Endothelial cell of umbilical vein (primary cell): Measurements from ENCODE around the gene EPB41L3. TPM values are rescaled to one million over a fixed set of nuclear protein-coding genes. Genes with fewer than 3 reads are reported as not detected.

Experiments
- BruUV-seq: library from RNA; stranded (reverse); fragments of 400-500 nt; replicated peaks from 2 replicates; lab custom pipeline; 2021; lab: Mats Ljungman, UMichigan
- CTCF ChIA-PET: fragments of 300-600, 350-600 bp; sonication (Branson Sonifier 250); formaldehyde crosslinking; loops from one replicate; lab custom pipeline; 2021; ENCODE audit warnings: antibody characterized with exemption, inconsistent platforms; lab: Charles Lee
- POLR2A ChIA-PET: fragments of 300-600, 350-600 bp; sonication (Branson Sonifier 250); formaldehyde crosslinking; loops from one replicate; lab custom pipeline; 2021; ENCODE audit warnings: antibody characterized with exemption, inconsistent platforms; lab: Charles Lee
- DNase-seq: peaks from one replicate; pipeline ENCODE4 v3.0.0-alpha.2; 2011; ENCODE audit warnings: low read depth, low spot score
- FAIRE-seq: peaks from 2 replicates; lab custom pipeline; 2011; peaks lifted over from hg19 to GRCh38; lab: Jason Lieb, UNC
- H2AFZ ChIP-seq: 2 replicates; pipeline ENCODE4 v1.6.0; 2012; ENCODE audit warnings: low read depth, low read length, control low read depth, inconsistent platforms
- H3K27ac ChIP-seq: 2 replicates; pipeline ENCODE4 v1.5.1; 2011; ENCODE audit warnings: low read depth, mild to moderate bottlenecking, control low read depth, low read length, moderate library complexity; ENCODE audit not compliant: insufficient read depth
- H3K27me3 ChIP-seq, 2 experiments: 2 replicates each; pipeline versions ENCODE4 v1.6.0 to v1.6.1; 2011; ENCODE audit warnings: low read length in 2 of 2, mixed read lengths in 1 of 2; ENCODE audit not compliant: control insufficient read depth in 2 of 2, insufficient read depth in 2 of 2
- H3K36me3 ChIP-seq, 2 experiments: 2 replicates in 1 of 2; 3 replicates in 1 of 2; pipeline ENCODE4 v1.5.1; 2011; ENCODE audit warnings: low read length in 2 of 2, mild to moderate bottlenecking in 1 of 2, moderate library complexity in 1 of 2; ENCODE audit not compliant: control insufficient read depth in 2 of 2, insufficient read depth in 2 of 2; ENCODE audit errors: extremely low read depth in 1 of 2
- H3K4me1 ChIP-seq: 3 replicates; pipeline ENCODE4 v1.5.1; 2011; ENCODE audit warnings: mild to moderate bottlenecking, low read length; ENCODE audit not compliant: control insufficient read depth, insufficient read depth; ENCODE audit errors: extremely low read depth
- H3K4me2 ChIP-seq: 2 replicates; pipeline ENCODE4 v1.6.1; 2011; ENCODE audit warnings: low read length, control low read depth, mixed read lengths; ENCODE audit not compliant: insufficient read depth
- H3K4me3 ChIP-seq, 3 experiments: fragments of 200-600 bp in 1 of 3; sonication (generic), shearing (Covaris generic) in 1 of 3; replicated peaks in 1 of 3; 2 replicates each; pipeline ENCODE4 v1.5.1; 2011 to 2016; ENCODE audit warnings: control low read depth in 3 of 3, low read length in 3 of 3, mild to moderate bottlenecking in 2 of 3, inconsistent platforms in 1 of 3, low read depth in 1 of 3, moderate library complexity in 1 of 3; ENCODE audit not compliant: insufficient read depth in 1 of 3
- H3K79me2 ChIP-seq: 2 replicates; pipeline ENCODE4 v1.6.0; 2012; ENCODE audit warnings: low read length, inconsistent platforms; ENCODE audit not compliant: control insufficient read depth, insufficient read depth
- H3K9ac ChIP-seq: replicated peaks from 2 replicates; pipeline ENCODE3; 2011; ENCODE audit warnings: low read length, control low read depth; ENCODE audit not compliant: insufficient read depth; ENCODE audit errors: extremely low read depth
- H3K9me1 ChIP-seq: replicated peaks from 3 replicates; pipeline ENCODE4 v1.6.0; 2011; ENCODE audit warnings: mild to moderate bottlenecking, low read length; ENCODE audit not compliant: control insufficient read depth, insufficient read depth; ENCODE audit errors: extremely low read depth
- H3K9me3 ChIP-seq: replicated peaks from 2 replicates; pipeline ENCODE4 v1.5.1; 2012; ENCODE audit warnings: low read length, inconsistent platforms; ENCODE audit not compliant: control insufficient read depth, insufficient read depth
- H4K20me1 ChIP-seq: replicated peaks from 2 replicates; pipeline ENCODE3; 2011; ENCODE audit warnings: mild to moderate bottlenecking, low read length; ENCODE audit not compliant: control insufficient read depth, insufficient read depth; ENCODE audit errors: extremely low read depth
- EZH2 ChIP-seq: IDR thresholded peaks from 2 replicates; pipeline ENCODE4 v1.6.1; 2012; ENCODE audit warnings: borderline replicate concordance, low read depth, mild to moderate bottlenecking, moderate library complexity, low read length, inconsistent platforms; ENCODE audit not compliant: severe bottlenecking
- FOS ChIP-seq: IDR thresholded peaks from 2 replicates; pipeline ENCODE4 v1.6.1; 2011; ENCODE audit warnings: mild to moderate bottlenecking, low read length, moderate library complexity, borderline replicate concordance; ENCODE audit not compliant: insufficient read depth
- GATA2 ChIP-seq: IDR thresholded peaks from 2 replicates; pipeline ENCODE4 v1.7.0; 2011; ENCODE audit warnings: low read depth, mild to moderate bottlenecking, moderate library complexity, mixed read lengths, low read length; ENCODE audit not compliant: insufficient read length, insufficient read depth
- JUN ChIP-seq: IDR thresholded peaks from 2 replicates; pipeline ENCODE4 v1.6.1; 2011; ENCODE audit warnings: borderline replicate concordance, low read depth; ENCODE audit not compliant: insufficient read length, insufficient read depth
- MYC ChIP-seq: IDR thresholded peaks from one replicate; pipeline ENCODE4 v1.6.1; 2011; ENCODE audit warnings: mild to moderate bottlenecking, low read depth, low read length
- POLR2A ChIP-seq: IDR thresholded peaks from 2 replicates; pipeline ENCODE4 v1.6.1; 2012; ENCODE audit warnings: low read depth, mild to moderate bottlenecking, control low read depth, low read length
- POLR2AphosphoS5 ChIP-seq: IDR thresholded peaks from 2 replicates; pipeline ENCODE4 v1.6.1; 2012; ENCODE audit warnings: low read depth, mild to moderate bottlenecking, control low read depth, low read length, moderate library complexity; ENCODE audit not compliant: insufficient read depth
- dilution Hi-C: fragments of 300-500 bp; cut with MboI; formaldehyde crosslinking; loops from one replicate; pipeline ENCODE4 v1.15.0; 2019; ENCODE audit warnings: low sequenced_read_pairs; ENCODE audit not compliant: extremely low pct_ligation_motif_present
- intact Hi-C: fragments of 100-400 bp; cut with micrococcal nuclease; formaldehyde crosslinking; loops from one replicate; pipeline ENCODE4 v1.10.0; 2022
- polyA plus RNA-seq, 4 experiments: library from polyadenylated mRNA; depleted of rRNA in 3 of 4; stranded (reverse) in 3 of 4; unstranded in 1 of 4; fragments of >200 nt; gene quantifications; 2 replicates each; pipeline versions ENCODE4 v1.2.1 to v1.2.3, GENCODE V29; 2011 to 2012; ENCODE audit warnings: missing spikeins in 1 of 4
- total RNA-seq: library from RNA; stranded (reverse); gene quantifications from 2 replicates; pipeline ENCODE4 v1.2.3, GENCODE V29; 2021
- TF ChIP-seq, protein P1 (sequence below), 2 donors: IDR thresholded peaks; 1 replicate in 1 of 2; 2 replicates in 1 of 2; pipeline ENCODE4 v1.5.1; 2011; ENCODE audit warnings: low read length in 2 of 2, mild to moderate bottlenecking in 2 of 2, moderate library complexity in 2 of 2, control low read depth in 1 of 2, inconsistent platforms in 1 of 2, low read depth in 1 of 2; ENCODE audit not compliant: insufficient read depth in 1 of 2; ENCODE audit errors: extremely low read depth in 1 of 2
- TF ChIP-seq, protein P2 (sequence below): IDR thresholded peaks from 2 replicates; pipeline ENCODE4 v1.6.1; 2011; ENCODE audit not compliant: insufficient read depth, insufficient read length

Gene EPB41L3
- total and polyA plus RNA-seq, 2 donors (not counting 3 experiments of a cell fraction or from before 2014, with no cell fraction given) = 38.9 to 114 TPM

DNA sequence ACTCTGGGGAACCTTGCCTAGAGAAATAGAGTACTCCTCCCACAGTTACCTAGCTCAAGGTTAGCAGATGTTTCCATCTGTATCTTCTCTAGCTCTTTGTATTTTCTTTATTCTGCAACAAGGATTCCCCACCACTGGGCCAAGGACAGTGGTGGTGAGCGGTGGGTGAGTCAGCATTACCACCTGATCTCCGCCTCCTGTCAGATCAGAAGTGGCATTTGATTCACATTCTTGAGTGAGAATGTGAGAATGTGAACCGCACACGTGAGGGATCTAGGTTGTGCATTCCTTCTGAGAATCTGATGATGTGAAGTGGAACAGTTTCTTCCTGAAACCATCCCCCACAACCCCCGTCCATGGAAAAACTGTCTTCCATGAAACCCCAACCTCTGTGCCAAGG is 9.0 kb downstream of the EPB41L3 start:
- peaks cover 0 to 1% of the 10 kb centered on the region in 2 experiments for H3K36me3 ChIP-seq
- no TSS peak for BruUV-seq
- intact Hi-C loops (no loop called here), dilution Hi-C loops (no loop called here)
- CTCF ChIA-PET = interaction anchor here (2.0 kb wide), 1 partner anchor 12 kb away, joined by 6 read pairs; no protein-coding TSS in a partner anchor
- TF ChIP-seq JUN (no peak), POLR2A (no peak), EZH2 (no peak), FOS (no peak), GATA2 (no peak), MYC (no peak), POLR2AphosphoS5 (no peak)
- TF ChIP-seq, protein P1, sequence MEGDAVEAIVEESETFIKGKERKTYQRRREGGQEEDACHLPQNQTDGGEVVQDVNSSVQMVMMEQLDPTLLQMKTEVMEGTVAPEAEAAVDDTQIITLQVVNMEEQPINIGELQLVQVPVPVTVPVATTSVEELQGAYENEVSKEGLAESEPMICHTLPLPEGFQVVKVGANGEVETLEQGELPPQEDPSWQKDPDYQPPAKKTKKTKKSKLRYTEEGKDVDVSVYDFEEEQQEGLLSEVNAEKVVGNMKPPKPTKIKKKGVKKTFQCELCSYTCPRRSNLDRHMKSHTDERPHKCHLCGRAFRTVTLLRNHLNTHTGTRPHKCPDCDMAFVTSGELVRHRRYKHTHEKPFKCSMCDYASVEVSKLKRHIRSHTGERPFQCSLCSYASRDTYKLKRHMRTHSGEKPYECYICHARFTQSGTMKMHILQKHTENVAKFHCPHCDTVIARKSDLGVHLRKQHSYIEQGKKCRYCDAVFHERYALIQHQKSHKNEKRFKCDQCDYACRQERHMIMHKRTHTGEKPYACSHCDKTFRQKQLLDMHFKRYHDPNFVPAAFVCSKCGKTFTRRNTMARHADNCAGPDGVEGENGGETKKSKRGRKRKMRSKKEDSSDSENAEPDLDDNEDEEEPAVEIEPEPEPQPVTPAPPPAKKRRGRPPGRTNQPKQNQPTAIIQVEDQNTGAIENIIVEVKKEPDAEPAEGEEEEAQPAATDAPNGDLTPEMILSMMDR (IDR thresholded peaks at IDR 0.05; ENCODE audit: extremely low read depth in 1 of 2, insufficient read depth in 1 of 2, low read depth in 1 of 2, low read length in 2 of 2) = no peak
- TF ChIP-seq, protein P2, sequence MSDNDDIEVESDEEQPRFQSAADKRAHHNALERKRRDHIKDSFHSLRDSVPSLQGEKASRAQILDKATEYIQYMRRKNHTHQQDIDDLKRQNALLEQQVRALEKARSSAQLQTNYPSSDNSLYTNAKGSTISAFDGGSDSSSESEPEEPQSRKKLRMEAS = no peak
- H3K4me3 ChIP-seq = no peak overlapping the region
- no peaks in the 10 kb centered on the region for H3K9me3 ChIP-seq
- H3K4me2 ChIP-seq = no peak overlapping the region
- POLR2A ChIA-PET = no interaction called here
- H4K20me1 ChIP-seq = peaks cover 7% of the 10 kb centered on the region
- H3K27ac ChIP-seq = no peak overlapping the region
- H2AFZ ChIP-seq = no peak overlapping the region
- peaks cover 93% of the 10 kb centered on the region for H3K79me2 ChIP-seq
- no peaks in the 10 kb centered on the region for H3K27me3 ChIP-seq
- DNase-seq (no peak), FAIRE-seq (no peak)
- H3K9me1 ChIP-seq = no peaks in the 10 kb centered on the region
- H3K4me1 ChIP-seq = peaks cover 11% of the 10 kb centered on the region
- H3K9ac ChIP-seq = no peak overlapping the region
